Stimulated activated CD8-positive, alpha-beta memory T cell treated with anti-CD3 and anti-CD28 coated beads, Interleukin-4, amount 100 ng/mL, for 4 hours (primary cell): ENCODE measurements around the gene E2F4.

Experiments
- DNase-seq, 2 donors: peaks; one replicate each; pipeline ENCODE4 v3.0.0-alpha.2; 2020; ENCODE audit warnings: low read depth in 2 of 2, low spot score in 1 of 2

E2F4 gene

DNA sequence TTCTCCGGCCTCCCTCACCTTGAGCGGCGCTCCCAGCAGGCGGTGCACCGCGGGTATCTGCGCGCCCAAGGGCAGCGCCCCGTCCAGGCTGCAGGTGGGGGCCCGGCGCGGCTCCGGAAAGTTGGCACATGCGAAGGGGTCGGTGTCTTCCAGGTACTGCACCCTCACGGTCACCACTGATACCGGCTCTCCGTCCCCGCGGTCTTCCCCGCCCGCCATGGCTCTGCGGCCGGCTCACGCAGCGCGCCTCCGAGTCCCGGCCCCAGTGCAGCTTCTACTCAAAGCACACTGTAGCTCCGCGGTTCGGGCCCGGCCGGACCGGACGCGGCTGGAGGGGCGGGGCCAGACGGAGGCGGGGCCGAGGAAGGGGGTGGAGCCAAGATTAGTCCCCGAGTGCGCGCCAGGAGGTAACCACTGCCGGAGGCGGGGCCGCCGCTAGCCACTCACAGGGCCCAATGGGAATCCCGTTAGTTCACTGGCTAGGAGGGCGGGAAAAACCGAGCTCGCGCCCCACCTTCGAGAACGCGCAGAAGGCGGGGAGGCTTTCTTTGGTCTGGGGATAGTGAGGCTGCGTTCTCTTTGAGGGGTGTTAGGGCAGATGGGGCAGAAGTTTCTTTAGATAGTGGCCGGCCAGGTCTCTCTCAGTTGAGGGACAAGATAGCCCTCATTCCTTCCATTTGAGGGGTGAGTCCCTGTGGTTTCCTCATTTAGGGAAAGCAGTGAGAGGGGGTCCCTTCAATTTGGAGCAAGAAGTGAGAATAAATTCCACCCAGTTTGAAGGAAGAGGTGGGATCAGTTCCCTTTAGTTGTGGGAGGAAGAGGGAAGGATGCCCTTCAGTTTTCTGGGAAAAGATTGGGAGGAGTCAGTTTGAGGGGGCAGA, 55.5 kb downstream of the E2F4 start, which contains the start of gene FHOD1:
FHOD1 (minus strand) TSS at position 290 of the 881 bp plus-strand sequence; CDS start at position 219, 71 bp downstream.
- DNase-seq = peak; percentile 86 to 92

DNA sequence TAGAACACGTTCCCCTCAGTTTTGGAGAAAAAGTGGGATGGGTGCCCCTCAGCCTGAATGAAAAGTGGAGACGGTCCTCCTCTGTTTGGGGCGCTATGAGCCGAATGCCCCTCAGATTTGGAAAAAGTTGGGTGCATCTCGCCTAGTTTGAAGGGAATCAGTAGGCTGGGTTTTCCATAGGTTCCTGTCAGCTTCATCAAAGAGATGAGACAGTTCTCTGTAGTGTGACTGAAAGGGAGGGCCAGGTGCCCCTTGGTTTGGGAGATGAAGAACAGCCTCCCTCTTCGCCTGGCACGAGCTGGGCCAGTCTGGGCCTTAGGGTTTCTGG, 56.1 kb downstream of the E2F4 start:
- no peak for DNase-seq
